BJ (cell line): ENCODE measurements around the gene SERPINA5. TPM values are rescaled to one million over a fixed set of nuclear protein-coding genes. Genes with fewer than 3 reads are reported as not detected.
"Not testable (repeated sequence)": the region's sequence is repeated elsewhere in the genome, so short reads cannot be mapped to it uniquely, and the experiment has no call there.

Experiments
- CTCF ChIA-PET: fragments of 350-600 bp; formaldehyde crosslinking; extraction: SDS; loops from one replicate; lab custom pipeline; 2021; ENCODE audit warnings: antibody characterized with exemption, inconsistent platforms; lab: Yijun Ruan, JAX
- POLR2A ChIA-PET: fragments of 300-600 bp; sonication (Branson Sonifier 250); formaldehyde crosslinking; extraction: SDS; loops from one replicate; lab custom pipeline; 2021; ENCODE audit warnings: antibody characterized with exemption; lab: Charles Lee
- DNase-seq: peaks from one replicate; pipeline ENCODE4 v3.0.0-alpha.2; 2011; ENCODE audit warnings: low read depth
- H3K27me3 ChIP-seq: 2 replicates; pipeline ENCODE4 v1.6.0; 2011; ENCODE audit warnings: low read length; ENCODE audit not compliant: control insufficient read depth, insufficient read depth
- H3K36me3 ChIP-seq: 2 replicates; pipeline ENCODE4 v1.5.1; 2011; ENCODE audit warnings: low read length; ENCODE audit not compliant: control insufficient read depth, insufficient read depth
- H3K4me3 ChIP-seq: 2 replicates; pipeline ENCODE4 v1.5.1; 2011; ENCODE audit warnings: low read depth, mild to moderate bottlenecking, control low read depth, low read length
- polyA plus RNA-seq: library from polyadenylated mRNA; depleted of rRNA; stranded (reverse); fragments of >200 nt; gene quantifications from 2 replicates; pipeline ENCODE4 v1.2.3, GENCODE V29; 2011
- TF ChIP-seq, protein P1 (sequence below): IDR thresholded peaks from 2 replicates; pipeline ENCODE4 v1.5.1; 2011; ENCODE audit warnings: low read depth, mild to moderate bottlenecking, control low read depth, inconsistent platforms, low read length, moderate library complexity; ENCODE audit not compliant: insufficient read depth

The SERPINA5 gene
- polyA plus RNA-seq, 1 experiment, result 0.09 TPM

DNA sequence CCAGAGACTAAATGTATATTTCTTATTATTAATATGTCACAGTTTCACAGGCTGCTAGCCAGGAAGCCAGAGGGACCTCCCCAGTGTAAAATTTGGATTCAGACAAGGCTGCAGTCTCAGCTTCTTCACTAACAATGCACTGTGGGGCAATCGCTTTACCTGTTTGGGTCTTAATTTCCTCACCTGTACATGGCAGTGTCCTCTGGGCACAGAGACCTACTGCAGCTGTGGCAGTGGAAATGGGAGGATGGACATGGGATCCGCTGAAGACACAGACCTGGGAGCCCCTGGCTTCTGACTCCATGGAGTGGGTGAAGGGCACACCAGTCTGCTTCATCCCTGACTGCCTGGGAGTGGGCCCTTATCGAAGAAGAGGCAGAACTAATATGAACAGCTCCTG is 6.9 kb upstream of the SERPINA5 start:
- ChIA-PET POLR2A (no interaction called here), CTCF (no interaction called here)
- Histone ChIP-seq H3K27me3 (no peaks in the 10 kb centered on the region), H3K36me3 (no peaks in the 10 kb centered on the region), H3K4me3 (no peak overlapping the region)
- TF ChIP-seq, protein P1, sequence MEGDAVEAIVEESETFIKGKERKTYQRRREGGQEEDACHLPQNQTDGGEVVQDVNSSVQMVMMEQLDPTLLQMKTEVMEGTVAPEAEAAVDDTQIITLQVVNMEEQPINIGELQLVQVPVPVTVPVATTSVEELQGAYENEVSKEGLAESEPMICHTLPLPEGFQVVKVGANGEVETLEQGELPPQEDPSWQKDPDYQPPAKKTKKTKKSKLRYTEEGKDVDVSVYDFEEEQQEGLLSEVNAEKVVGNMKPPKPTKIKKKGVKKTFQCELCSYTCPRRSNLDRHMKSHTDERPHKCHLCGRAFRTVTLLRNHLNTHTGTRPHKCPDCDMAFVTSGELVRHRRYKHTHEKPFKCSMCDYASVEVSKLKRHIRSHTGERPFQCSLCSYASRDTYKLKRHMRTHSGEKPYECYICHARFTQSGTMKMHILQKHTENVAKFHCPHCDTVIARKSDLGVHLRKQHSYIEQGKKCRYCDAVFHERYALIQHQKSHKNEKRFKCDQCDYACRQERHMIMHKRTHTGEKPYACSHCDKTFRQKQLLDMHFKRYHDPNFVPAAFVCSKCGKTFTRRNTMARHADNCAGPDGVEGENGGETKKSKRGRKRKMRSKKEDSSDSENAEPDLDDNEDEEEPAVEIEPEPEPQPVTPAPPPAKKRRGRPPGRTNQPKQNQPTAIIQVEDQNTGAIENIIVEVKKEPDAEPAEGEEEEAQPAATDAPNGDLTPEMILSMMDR, result no peak
- DNase-seq, result no peak

DNA sequence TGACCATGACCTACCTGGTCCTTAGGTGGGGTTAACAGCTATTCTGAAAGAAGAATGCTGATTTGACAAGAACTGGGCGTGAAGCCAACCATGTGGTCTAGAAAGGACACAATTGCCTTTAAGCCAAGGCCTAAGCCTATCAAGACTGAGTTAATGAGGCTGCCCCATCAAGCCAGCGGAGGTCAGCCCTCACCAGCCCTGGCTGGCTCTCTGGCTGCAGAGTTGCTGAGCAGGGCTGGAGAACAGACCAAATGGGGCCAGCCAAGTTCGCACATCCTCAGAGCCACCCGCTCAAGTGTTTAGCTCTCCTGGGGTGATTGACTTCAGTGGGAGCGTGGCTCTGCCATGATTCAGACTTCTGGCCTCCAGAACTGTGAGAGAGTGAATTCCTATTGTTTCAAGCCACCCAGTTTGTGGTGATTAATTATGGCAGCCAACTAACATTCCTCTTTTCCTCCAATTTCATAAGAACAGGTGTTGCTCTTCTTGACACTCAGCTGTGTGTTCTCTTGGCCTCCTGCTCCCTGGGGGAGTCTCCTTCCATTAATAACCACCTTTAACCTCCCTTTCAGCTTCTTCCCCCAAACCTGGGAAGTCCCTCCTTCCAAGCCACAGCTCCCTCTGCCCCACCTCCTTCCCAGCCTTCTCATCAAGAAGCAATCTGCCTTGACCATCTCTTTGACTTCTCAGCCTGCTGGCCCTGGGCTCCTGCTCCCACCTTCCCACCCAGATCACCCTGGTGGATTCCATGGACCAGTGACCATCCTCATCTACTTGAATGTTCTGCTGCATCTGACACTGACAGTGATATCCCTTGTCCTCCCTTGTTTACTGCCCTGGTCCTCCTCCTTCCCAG is 5.3 kb upstream of the SERPINA5 start:
- H3K4me3 ChIP-seq, result no peak overlapping the region
- H3K27me3 ChIP-seq, result no peaks in the 10 kb centered on the region
- ChIA-PET CTCF (interaction anchor here (1.4 kb wide), 1 partner anchor 23 kb away, joined by 4 read pairs; no protein-coding TSS in a partner anchor), POLR2A (no interaction called here)
- DNase-seq, result no peak
- TF ChIP-seq, protein P1, result no peak
- no peaks in the 10 kb centered on the region for H3K36me3 ChIP-seq

DNA sequence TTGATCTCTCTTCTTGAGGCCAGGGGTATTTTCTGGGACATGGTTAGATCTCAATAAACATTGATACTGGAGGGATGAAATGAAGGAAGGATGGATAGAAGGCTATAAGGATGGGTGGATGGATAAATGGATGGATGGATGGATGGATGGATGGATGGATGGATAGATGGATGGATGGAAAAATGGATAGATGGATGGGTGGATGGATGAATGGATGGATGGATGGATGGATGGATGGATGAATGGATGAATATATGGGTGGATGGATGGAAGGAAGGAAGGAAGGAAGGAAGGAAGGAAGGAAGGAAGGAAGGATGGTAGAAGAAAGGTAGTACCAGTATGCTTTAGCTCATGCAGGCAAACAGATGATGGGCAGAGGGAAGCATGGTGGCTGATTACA is 3.8 kb upstream of the SERPINA5 start:
- H3K27me3 ChIP-seq, H3K36me3 ChIP-seq, POLR2A ChIA-PET, H3K4me3 ChIP-seq, DNase-seq: not testable (repeated sequence)
- CTCF ChIA-PET, result interaction anchor here (0.7 to 1.1 kb wide), 2 partner anchors 14 to 97 kb away, joined by 3 read pairs; no protein-coding TSS in a partner anchor

DNA sequence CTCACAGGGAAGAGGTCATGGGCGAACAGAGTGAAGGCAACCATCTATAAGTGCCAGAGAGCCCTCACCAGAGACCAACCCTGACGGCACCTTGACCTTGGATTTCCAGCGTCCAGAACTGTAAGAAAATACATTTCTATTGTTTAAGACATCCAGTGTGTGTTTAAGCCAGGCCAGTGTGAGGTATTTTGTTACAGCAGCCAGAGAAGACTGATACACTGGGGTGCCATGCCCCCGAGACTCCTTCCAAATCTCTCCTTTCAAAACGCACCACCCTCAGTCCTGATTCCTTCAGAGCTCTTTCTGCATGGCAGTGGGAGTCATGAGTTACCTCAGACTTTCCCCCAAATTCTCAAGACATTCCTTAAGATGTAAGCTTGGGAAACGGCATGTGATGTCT is 2.5 kb upstream of the SERPINA5 start:
- no peak overlapping the region for H3K4me3 ChIP-seq
- no peaks in the 10 kb centered on the region for H3K27me3 ChIP-seq
- H3K36me3 ChIP-seq, result no peaks in the 10 kb centered on the region
- TF ChIP-seq, protein P1, result no peak
- no peak for DNase-seq
- ChIA-PET POLR2A (no interaction called here), CTCF (no interaction called here)

DNA sequence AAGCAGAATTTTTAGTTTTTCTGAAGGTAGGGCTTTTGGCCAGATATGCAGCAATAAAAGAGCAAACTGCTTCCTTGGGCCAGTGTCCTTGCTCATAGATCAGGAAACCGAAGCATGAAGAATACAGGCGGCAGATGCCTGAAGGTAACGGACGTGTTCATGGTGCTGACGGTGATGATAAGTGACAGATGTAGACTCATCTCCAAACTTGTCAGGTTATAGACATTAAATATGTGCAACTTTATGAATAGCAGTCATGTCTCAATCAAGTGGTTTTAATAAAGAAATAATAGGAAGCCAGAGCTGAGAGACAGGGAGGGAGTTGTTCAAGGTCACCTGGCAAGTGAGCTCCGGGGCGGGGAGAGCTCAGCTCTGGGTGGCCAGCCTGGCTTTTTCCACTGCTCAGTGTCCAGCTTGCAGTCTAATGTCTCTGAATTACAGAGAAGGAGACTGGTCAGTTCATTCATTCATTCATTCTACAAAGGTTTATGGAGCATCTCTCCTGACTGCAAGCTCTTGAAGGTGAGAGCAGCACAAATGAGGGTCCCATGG is 1.0 kb downstream of the SERPINA5 start:
- Histone ChIP-seq H3K27me3 (no peaks in the 10 kb centered on the region), H3K4me3 (no peak overlapping the region), H3K36me3 (no peaks in the 10 kb centered on the region)
- TF ChIP-seq, protein P1, result no peak
- CTCF ChIA-PET, result interaction anchor here (1.8 kb wide), 1 partner anchor 32 kb away, joined by 4 read pairs; no protein-coding TSS in a partner anchor
- DNase-seq, result no peak
- POLR2A ChIA-PET, result no interaction called here
